ES-I3 (cell line): ENCODE data around the gene MYO1E.

Experiments
- H3K36me3 ChIP-seq: 2 replicates; pipeline ENCODE4 v1.6.1; 2013; ENCODE audit warnings: mild to moderate bottlenecking, low read length, control low read depth, moderate library complexity; ENCODE audit not compliant: insufficient read depth
- H3K4me1 ChIP-seq: 2 replicates; pipeline ENCODE4 v1.6.1; 2013; ENCODE audit warnings: mild to moderate bottlenecking, control low read depth, low read length; ENCODE audit not compliant: insufficient read depth
- H3K9ac ChIP-seq: 2 replicates; pipeline ENCODE4 v1.6.1; 2013; ENCODE audit warnings: low read depth, mild to moderate bottlenecking, low read length, moderate library complexity
- H3K9me3 ChIP-seq: 2 replicates; pipeline ENCODE4 v1.6.1; 2013; ENCODE audit warnings: mild to moderate bottlenecking, low read length, moderate library complexity; ENCODE audit not compliant: control insufficient read depth, insufficient read depth

Gene MYO1E

DNA sequence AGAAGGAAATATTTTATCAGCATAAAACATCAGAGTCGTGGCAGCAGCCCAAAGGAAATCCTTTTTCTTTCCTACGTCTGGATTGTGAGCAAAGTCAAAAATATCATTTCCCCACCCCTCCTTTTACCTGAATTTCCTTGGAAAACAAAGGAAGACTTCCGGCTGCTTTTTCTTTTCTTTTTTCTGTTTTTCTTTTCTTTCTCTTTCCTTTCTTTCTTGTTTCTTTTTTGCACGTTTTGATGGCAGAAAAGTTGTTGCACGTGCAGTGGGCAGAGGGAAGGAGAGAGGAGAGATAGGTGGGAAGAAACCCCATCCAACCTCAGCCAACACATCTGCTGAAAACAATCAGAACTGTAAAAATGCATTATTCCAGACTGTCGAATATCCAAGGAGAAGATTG, 544 bp upstream of the MYO1E start:
- no peaks in the 10 kb centered on the region for H3K36me3 ChIP-seq
- no peaks in the 10 kb centered on the region for H3K9me3 ChIP-seq
- H3K4me1 ChIP-seq: peaks cover 5% of the 10 kb centered on the region; the same call in 1 of the 2 replicates
- H3K9ac ChIP-seq: peak overlapping the region; percentile 88

DNA sequence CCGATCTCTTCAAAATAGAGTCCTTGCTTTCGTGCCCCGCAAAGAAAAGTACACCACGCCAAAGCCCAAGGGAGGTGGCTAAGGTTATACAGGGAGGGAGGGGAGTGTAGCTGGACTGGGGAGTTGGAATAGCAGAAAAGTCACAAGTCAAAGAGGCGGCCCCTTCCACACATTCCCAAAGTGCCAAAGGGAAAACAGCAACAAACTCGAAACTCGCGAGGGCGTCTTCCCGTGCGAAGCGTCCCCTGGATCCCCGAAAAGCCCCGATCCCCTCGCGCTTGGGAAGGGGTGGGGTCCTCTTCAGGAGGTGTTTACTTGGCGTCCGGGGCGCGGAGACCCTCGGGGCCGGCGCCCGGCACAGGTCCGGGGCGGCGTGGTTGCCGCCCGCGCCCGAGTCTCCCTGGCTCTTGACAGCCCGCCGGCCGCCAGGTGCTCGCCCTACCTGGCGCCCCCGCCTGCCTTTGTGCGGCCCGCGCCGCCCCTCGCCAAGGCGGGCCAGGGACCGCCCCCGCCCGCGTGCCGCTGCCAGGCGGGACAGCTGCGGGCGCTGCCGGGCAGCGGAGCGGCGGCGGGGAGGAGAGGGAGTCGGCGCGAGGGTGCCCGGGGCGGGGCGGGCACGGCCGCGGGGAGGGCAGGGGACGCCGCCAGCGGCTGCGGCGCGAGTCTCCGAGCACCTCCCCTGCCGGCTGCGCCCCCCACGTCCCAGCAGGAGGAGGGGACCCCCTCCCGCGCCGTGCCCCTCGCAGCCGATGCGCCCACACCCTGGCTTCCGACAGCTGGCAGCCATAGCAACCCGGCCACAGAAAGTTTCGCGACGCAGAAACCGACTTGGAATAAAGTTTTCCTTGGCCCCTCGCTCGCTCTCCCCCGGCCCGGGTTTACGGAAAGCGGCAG, 966 bp downstream of the MYO1E start:
- Histone ChIP-seq H3K9ac (peak overlapping the region; percentile 88), H3K9me3 (no peaks in the 10 kb centered on the region), H3K36me3 (no peaks in the 10 kb centered on the region), H3K4me1 (peaks cover 5% of the 10 kb centered on the region; the same call in 1 of the 2 replicates)

DNA sequence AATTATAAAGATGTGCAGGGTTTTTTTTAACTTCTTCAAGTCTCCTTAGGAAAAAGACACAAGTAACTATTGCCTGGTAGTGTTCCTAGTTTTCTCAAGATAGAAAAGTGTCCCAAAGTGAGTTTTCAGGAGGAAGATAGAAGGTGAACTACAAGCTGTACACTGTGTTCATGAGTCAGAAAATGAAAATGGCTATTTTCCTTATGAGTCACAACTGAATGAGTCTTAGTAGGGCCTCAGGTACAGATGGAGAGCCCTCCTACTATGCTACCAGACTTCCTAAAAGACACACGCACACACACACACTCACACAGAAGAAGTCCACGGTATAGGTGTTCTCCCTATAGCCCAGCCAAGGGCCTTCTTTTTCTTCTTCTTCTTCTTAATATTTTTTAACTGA, 3.1 kb downstream of the MYO1E start:
- Histone ChIP-seq H3K9me3 (no peaks in the 10 kb centered on the region), H3K36me3 (no peaks in the 10 kb centered on the region), H3K4me1 (peaks cover 5% of the 10 kb centered on the region; the same call in 1 of the 2 replicates), H3K9ac (no peak overlapping the region)

DNA sequence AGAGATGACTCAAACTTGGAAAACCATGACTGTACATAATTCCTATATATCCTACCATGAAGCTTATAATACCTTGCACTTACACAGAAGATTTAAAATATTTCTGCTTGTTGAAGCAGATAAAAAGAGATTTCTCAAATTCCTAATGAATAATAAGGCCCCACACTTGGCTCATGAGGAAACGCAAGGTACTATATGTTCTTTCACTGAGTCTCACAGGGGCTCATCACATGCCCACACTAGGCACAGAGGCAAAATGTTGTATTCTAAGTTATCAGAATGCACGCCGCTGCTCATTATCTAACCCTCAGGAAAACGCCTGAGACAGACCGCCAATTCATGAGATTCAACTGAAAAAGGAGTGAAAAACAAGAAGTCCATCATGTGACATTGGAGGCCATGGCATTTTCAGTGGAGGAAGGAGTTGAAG, 5.6 kb downstream of the MYO1E start:
- H3K36me3 ChIP-seq: no peaks in the 10 kb centered on the region
- no peaks in the 10 kb centered on the region for H3K9me3 ChIP-seq
- H3K9ac ChIP-seq: no peak overlapping the region
- peaks cover 5% of the 10 kb centered on the region; the same call in 1 of the 2 replicates for H3K4me1 ChIP-seq

DNA sequence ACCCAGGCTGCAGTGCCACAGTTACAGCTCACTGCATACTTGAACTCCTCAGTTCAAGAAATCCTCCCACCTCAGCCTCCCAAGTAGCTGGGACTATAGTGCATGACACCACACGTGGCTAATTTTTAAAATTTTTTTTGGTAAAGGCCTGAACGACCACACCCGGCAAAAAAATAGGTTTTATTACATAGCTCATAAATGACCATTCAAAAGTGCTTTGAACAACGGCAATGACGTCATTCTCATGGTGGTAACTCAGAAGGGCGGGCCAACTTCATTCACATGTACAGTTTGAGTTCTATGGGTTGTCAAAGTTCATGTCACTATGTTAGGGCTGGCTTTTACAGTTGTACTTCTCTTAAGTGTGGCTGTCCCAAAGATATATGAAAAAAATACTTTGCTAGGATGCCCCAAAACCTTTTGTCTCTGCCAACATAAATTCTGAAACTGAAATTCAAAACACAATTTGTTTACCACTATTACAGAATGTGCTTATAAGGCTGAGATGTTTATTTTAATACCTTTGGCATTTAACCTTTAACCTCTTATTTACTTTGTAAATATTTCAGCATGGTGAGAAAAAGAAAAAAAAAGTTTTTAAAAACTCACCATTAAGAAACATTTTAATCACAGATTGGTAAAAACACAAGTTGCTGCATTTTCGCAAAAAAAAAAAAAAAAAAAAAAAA, 6.2 kb downstream of the MYO1E start:
- Histone ChIP-seq H3K9me3 (no peaks in the 10 kb centered on the region), H3K4me1 (peaks cover 5% of the 10 kb centered on the region; the same call in 1 of the 2 replicates), H3K36me3 (no peaks in the 10 kb centered on the region), H3K9ac (no peak overlapping the region)

DNA sequence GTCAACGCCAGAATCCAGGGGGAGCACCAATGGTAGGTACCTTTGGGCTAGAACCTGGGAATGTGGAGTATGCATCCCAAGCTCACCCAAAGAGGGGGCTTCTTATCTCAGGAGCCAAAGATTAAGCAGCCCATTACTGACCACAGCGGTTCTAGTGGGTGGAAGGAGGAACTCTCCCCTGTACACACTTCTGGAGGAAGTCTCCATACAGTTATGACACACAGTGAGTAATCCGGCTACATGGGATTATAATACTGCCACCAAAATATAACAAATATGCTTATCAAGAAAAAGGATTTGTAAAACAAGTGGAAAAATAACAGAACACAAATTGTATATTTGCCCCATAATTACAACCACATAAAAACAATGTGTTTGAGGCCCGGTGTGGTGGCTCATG, 8.4 kb downstream of the MYO1E start:
- H3K36me3 ChIP-seq: no peaks in the 10 kb centered on the region
- no peak overlapping the region for H3K9ac ChIP-seq
- no peaks in the 10 kb centered on the region for H3K4me1 ChIP-seq
- H3K9me3 ChIP-seq: no peaks in the 10 kb centered on the region

DNA sequence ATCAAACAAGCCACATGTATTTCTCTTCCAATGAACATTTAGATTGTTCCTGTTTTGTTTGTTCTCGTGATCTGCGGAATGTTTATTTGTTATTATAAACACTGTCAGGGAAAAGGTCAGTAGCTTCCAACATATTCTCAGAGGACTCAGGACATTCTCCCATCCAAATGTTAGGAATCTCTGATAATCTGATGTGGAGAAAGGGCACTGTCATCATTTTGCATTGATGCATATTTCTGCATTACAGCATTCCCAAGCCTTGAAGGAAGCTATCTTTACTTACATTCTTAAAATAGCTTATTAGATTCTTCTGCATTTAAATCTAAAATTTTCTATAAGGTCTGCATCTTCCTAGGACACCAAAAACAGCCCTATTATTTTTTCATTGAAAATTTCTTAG, 10.3 kb downstream of the MYO1E start:
- Histone ChIP-seq H3K9ac (no peak overlapping the region), H3K4me1 (no peaks in the 10 kb centered on the region), H3K36me3 (no peaks in the 10 kb centered on the region), H3K9me3 (no peaks in the 10 kb centered on the region)

DNA sequence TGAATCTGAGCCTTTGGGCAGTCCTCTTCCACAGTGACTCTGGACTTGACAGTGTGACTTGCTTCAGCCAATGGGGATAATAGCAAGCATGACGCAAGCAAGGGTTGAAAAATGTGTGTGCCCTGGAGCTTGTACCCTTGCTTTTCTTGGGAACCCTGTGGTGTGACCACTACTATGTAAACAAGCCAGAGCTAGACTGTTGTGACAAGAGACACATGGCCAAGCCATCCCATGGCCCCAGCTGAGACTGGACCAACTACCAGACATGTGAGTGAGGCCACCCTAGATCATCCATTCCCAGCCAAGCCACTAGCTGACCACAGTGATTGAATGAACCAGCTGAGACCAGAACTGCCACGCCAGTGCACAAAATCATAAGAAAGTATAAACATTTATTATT, 11.8 kb downstream of the MYO1E start:
- Histone ChIP-seq H3K9me3 (no peaks in the 10 kb centered on the region), H3K9ac (no peak overlapping the region), H3K4me1 (peaks cover 8% of the 10 kb centered on the region), H3K36me3 (no peaks in the 10 kb centered on the region)

DNA sequence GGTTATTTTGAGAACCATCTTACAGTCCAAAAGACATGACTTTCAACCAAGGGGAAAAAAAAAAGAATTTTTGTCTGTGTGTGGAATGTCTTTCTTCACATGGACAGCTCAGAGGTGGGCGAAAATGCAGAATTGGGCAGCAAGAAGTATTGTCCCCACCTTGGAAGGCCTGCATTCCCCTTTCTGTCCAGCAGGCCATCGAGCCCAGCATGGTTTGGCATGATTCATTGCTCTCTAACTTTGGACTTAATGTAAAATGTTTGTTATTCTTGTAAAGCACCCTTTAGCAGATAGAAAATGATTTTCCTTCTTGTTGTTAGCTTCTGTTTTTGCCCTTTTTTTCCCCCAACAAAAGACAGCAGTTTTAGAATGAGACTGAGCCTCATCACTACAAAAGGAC, 12.4 kb downstream of the MYO1E start:
- Histone ChIP-seq H3K4me1 (peaks cover 14% of the 10 kb centered on the region), H3K9ac (no peak overlapping the region), H3K36me3 (no peaks in the 10 kb centered on the region), H3K9me3 (no peaks in the 10 kb centered on the region)

DNA sequence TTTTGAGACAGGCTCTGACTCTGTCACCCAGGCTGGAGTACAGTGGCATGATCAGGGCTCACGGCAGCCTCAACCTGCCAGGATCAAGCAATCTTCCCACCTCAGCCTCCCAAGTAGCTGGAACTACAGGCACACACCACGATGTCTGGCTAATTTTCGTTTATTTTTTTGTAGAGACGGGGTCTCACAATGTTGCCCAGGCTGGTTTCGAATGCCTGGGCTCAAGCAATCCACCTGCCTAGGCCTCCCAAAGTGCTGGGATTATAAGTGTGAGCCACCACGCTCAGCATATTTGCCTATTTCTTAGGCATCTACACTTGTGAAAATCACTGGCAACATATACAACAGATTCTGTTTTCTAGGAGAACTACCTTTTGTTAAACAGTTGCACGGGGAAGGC, 16.9 kb downstream of the MYO1E start:
- H3K4me1 ChIP-seq: peaks cover 36% of the 10 kb centered on the region
- no peaks in the 10 kb centered on the region for H3K9me3 ChIP-seq
- H3K36me3 ChIP-seq: no peaks in the 10 kb centered on the region; the same call in 1 of the 2 replicates
- no peak overlapping the region for H3K9ac ChIP-seq

DNA sequence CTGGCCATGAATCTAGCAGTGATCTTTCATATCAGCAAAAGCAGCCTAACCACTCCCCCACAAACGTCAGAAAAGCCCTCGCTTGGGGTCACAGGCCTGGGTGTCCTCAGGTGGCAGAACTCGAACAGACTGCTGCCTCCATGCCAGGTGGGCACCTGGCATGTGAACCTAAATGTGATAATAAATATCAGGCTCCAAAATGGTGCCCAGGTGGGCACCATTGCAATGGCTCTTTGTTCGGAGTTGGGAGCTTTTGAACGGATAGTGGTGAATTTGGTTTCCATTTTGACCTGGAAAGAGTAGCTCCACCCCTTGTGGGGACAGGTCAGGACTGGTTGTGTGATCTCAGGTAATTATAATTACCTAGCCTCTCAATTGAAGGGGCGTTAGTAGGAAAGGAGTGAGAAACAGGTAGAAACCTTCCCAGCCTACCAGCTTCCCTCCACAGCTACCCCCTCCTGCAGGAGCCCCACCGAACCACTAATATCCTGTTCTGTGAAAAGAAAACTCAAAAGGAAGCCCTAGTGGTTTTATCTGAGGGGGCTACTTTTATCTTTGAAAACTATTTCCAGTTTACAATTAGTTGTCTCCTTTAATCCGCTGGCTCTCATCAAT, 18.1 kb downstream of the MYO1E start:
- no peaks in the 10 kb centered on the region; the same call in 1 of the 2 replicates for H3K36me3 ChIP-seq
- peaks cover 46% of the 10 kb centered on the region for H3K4me1 ChIP-seq
- H3K9me3 ChIP-seq: no peaks in the 10 kb centered on the region
- peak overlapping the region; percentile 64 for H3K9ac ChIP-seq

DNA sequence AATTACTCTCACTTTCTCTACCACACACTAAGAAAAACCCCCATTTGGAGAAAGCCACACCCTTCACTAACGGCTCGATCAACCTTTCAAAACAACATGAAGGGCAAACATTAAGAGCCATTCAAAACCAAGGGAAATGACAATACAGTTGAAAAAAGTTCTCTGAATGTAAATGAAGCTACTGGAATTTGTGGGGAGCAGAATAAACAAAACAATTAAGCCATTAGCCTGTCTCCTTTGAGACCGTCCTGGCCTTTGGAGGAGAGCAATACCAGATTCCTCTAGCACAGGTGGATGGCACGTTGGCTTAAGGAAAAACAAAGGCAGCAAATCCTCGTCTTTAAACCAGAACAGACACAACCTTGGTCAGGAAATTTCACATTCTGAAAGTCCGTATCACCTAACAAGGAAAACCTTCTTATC, 18.7 kb downstream of the MYO1E start:
- Histone ChIP-seq H3K9me3 (no peaks in the 10 kb centered on the region), H3K4me1 (peaks cover 50% of the 10 kb centered on the region), H3K36me3 (no peaks in the 10 kb centered on the region; the same call in 1 of the 2 replicates), H3K9ac (peak overlapping the region; percentile 64)

DNA sequence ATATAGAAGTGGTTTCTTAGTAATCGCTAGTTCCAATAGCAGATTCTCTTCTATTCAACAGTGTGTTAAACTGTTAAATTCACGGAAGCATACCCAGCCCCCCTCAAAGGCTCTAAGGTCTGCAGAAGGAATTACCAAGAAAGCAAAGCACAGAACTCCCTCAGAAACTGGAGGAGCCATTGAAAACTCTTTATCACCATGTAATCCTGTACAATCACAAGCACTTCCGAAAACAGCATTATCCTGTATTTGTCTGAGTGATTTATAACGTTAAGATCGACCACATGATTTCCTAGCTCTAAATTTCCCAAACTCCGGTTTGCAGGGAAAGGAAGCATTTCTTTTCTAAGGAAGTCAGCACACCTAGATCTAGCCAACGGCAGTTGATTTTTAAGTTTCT, 20.0 kb downstream of the MYO1E start:
- no peaks in the 10 kb centered on the region for H3K9me3 ChIP-seq
- H3K36me3 ChIP-seq: no peaks in the 10 kb centered on the region; the same call in 1 of the 2 replicates
- H3K4me1 ChIP-seq: peaks cover 57% of the 10 kb centered on the region
- no peak overlapping the region for H3K9ac ChIP-seq

DNA sequence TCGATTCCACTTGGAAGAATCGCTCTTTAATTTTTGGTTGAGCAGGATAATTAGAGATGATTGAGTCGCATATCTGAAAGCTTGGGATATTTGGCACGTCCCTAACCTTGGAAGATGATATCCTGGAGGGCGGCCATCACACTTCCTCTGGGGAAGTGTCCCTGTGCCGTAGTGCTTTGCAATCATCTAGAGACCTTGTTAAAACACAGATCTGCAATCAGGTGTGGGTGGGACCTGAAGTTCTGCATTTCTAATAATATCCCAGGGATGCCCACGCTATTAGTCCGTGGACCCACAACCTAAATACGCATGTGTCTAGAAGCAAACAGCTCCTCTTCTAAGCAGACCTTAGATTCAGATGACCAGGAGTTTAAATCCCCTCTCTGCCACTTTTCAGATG, 20.5 kb downstream of the MYO1E start:
- Histone ChIP-seq H3K36me3 (no peaks in the 10 kb centered on the region; the same call in 1 of the 2 replicates), H3K9ac (no peak overlapping the region), H3K4me1 (peaks cover 62% of the 10 kb centered on the region), H3K9me3 (no peaks in the 10 kb centered on the region)
